GM12878 (cell line): Measurements from ENCODE around the gene GPM6B. TPM values are rescaled to one million over a fixed set of nuclear protein-coding genes. Genes with fewer than 3 reads are reported as not detected.

Experiments
- TAF1 ChIP-seq: IDR thresholded peaks from 2 replicates; pipeline ENCODE4 v1.6.1; 2011; ENCODE audit warnings: mild to moderate bottlenecking, low read depth, low read length, borderline replicate concordance
- TCF12 ChIP-seq: IDR thresholded peaks from 2 replicates; pipeline ENCODE4 v1.6.1; 2011; ENCODE audit warnings: low read depth, mild to moderate bottlenecking, low read length
- polyA plus RNA-seq, 11 experiments: library from polyadenylated mRNA; depleted of rRNA in 4 of 11; unstranded in 6 of 11; stranded (reverse) in 5 of 11; fragments of >200 nt; fragmentation: Nextera tagmentation in 4 of 11; fragmentation: Illumina TruSeq in 1 of 11; extraction: Ambion mirVana in 4 of 11; extraction: Trizol in 1 of 11; gene quantifications; 1 replicate in 1 of 11; 2 replicates in 10 of 11; pipeline versions ENCODE4 v1.2.1 to v1.2.3, GENCODE V29; 2011 to 2016; ENCODE audit warnings: inconsistent platforms in 2 of 11, missing spikeins in 2 of 11, low read depth in 1 of 11
- total RNA-seq, 4 experiments: library from RNA; depleted of rRNA in 3 of 4; stranded (reverse); fragments of >200 nt in 3 of 4; fragmentation: Illumina TruSeq in 1 of 4; extraction: Trizol in 1 of 4; gene quantifications; 2 replicates each; pipeline versions ENCODE4 v1.2.1 to v1.2.3, GENCODE V29; 2013 to 2021
- TF ChIP-seq, protein P1 (sequence below): IDR thresholded peaks from 2 replicates; pipeline ENCODE4 v1.6.1; 2012; ENCODE audit warnings: mild to moderate bottlenecking, low read depth, low read length
- TF ChIP-seq, protein P2 (sequence below): fragments of 450-650 bp; conservative IDR thresholded peaks from 2 replicates; pipeline ENCODE4 v1.6.1; 2017; ENCODE audit warnings: mild to moderate bottlenecking, moderate library complexity
- TF ChIP-seq, protein P3 (sequence below): fragments of 450-650 bp; formaldehyde crosslinking; IDR thresholded peaks from 2 replicates; pipeline ENCODE4 v1.4.0; 2022; ENCODE audit warnings: mild to moderate bottlenecking, moderate library complexity

GPM6B gene
- total and polyA plus RNA-seq, 10 of the 15 experiments (the other 5 are each of a cell fraction or from before 2014, with no cell fraction given), result 0.01 to 2.6 (median 0.37) TPM; not detected in 2

DNA sequence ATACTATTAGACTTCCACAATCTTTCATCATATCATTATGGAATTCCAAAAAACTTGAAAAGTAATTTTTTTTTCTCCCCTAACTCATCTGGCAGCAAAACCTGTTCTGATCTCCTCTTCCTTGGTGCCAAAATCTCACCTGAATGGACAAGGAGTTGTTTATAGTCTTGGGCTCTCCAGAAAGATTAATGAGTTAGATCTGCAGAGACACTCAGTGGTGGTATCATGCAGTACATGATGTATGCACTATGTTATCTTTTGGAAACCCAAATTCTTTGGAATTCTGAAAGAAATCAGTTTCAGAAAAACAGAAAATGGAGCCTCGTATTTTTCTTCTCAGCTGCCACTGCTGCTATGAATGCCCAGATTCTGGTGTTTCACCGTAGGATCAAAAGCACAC, 11.7 kb downstream of the GPM6B start (continued):
- TF ChIP-seq, protein P1, sequence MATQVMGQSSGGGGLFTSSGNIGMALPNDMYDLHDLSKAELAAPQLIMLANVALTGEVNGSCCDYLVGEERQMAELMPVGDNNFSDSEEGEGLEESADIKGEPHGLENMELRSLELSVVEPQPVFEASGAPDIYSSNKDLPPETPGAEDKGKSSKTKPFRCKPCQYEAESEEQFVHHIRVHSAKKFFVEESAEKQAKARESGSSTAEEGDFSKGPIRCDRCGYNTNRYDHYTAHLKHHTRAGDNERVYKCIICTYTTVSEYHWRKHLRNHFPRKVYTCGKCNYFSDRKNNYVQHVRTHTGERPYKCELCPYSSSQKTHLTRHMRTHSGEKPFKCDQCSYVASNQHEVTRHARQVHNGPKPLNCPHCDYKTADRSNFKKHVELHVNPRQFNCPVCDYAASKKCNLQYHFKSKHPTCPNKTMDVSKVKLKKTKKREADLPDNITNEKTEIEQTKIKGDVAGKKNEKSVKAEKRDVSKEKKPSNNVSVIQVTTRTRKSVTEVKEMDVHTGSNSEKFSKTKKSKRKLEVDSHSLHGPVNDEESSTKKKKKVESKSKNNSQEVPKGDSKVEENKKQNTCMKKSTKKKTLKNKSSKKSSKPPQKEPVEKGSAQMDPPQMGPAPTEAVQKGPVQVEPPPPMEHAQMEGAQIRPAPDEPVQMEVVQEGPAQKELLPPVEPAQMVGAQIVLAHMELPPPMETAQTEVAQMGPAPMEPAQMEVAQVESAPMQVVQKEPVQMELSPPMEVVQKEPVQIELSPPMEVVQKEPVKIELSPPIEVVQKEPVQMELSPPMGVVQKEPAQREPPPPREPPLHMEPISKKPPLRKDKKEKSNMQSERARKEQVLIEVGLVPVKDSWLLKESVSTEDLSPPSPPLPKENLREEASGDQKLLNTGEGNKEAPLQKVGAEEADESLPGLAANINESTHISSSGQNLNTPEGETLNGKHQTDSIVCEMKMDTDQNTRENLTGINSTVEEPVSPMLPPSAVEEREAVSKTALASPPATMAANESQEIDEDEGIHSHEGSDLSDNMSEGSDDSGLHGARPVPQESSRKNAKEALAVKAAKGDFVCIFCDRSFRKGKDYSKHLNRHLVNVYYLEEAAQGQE, result no peak
- TF ChIP-seq, protein P2, sequence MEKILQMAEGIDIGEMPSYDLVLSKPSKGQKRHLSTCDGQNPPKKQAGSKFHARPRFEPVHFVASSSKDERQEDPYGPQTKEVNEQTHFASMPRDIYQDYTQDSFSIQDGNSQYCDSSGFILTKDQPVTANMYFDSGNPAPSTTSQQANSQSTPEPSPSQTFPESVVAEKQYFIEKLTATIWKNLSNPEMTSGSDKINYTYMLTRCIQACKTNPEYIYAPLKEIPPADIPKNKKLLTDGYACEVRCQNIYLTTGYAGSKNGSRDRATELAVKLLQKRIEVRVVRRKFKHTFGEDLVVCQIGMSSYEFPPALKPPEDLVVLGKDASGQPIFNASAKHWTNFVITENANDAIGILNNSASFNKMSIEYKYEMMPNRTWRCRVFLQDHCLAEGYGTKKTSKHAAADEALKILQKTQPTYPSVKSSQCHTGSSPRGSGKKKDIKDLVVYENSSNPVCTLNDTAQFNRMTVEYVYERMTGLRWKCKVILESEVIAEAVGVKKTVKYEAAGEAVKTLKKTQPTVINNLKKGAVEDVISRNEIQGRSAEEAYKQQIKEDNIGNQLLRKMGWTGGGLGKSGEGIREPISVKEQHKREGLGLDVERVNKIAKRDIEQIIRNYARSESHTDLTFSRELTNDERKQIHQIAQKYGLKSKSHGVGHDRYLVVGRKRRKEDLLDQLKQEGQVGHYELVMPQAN, result no peak
- TF ChIP-seq TAF1 (no peak), TCF12 (no peak)
- TF ChIP-seq, protein P3, sequence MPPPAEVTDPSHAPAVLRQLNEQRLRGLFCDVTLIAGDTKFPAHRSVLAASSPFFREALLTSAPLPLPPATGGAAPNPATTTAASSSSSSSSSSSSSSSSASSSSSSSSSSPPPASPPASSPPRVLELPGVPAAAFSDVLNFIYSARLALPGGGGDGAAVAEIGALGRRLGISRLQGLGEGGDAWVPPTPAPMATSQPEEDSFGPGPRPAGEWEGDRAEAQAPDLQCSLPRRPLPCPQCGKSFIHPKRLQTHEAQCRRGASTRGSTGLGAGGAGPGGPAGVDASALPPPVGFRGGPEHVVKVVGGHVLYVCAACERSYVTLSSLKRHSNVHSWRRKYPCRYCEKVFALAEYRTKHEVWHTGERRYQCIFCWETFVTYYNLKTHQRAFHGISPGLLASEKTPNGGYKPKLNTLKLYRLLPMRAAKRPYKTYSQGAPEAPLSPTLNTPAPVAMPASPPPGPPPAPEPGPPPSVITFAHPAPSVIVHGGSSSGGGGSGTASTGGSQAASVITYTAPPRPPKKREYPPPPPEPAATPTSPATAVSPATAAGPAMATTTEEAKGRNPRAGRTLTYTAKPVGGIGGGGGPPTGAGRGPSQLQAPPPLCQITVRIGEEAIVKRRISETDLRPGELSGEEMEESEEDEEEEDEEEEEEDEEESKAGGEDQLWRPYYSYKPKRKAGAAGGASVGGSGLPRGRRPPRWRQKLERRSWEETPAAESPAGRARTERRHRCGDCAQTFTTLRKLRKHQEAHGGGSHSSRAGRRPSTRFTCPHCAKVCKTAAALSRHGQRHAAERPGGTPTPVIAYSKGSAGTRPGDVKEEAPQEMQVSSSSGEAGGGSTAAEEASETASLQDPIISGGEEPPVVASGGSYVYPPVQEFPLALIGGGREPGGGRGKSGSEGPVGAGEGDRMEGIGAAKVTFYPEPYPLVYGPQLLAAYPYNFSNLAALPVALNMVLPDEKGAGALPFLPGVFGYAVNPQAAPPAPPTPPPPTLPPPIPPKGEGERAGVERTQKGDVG (CRISPR knock-in tag), result no peak
- TF ChIP-seq, all 136 proteins: peak for 3
